ENCODE results near the gene ASPM. TPM values are rescaled to one million over a fixed set of nuclear protein-coding genes. Genes with fewer than 3 reads are reported as not detected.
"Not testable (repeated sequence)": the region's sequence is repeated elsewhere in the genome, so short reads cannot be mapped to it uniquely, and the experiment has no call there.

ASPM gene
- total RNA-seq, 1 experiment from 2014 or later = 41.9 TPM

GRCh38 chr1:197036861-197037260 lies 109.6 kb downstream of the ASPM start:
- Histone ChIP-seq H3K9me3 (no peaks in the 10 kb centered on the region), H3K27me3 (replicated peaks; ENCODE audit: control insufficient read depth, insufficient read depth, low read length) (no peaks in the 10 kb centered on the region), H3K4me1 (no peaks in the 10 kb centered on the region), H3K4me3 (ENCODE audit: low read depth, low read length) (no peak overlapping the region), H3K36me3 (ENCODE audit: control insufficient read depth, insufficient read depth, low read length) (no peaks in the 10 kb centered on the region)
- Mint-ChIP-seq H3K36me3 (ENCODE audit: insufficient read depth, unreplicated experiment) (no peaks in the 10 kb centered on the region), H3K4me1 (ENCODE audit: low read depth, unreplicated experiment) (no peaks in the 10 kb centered on the region), H3K4me3 (ENCODE audit: unreplicated experiment) (no peak overlapping the region), H3K27me3 (ENCODE audit: insufficient read depth, unreplicated experiment) (no peaks in the 10 kb centered on the region), H3K27ac (ENCODE audit: unreplicated experiment) (no peak overlapping the region), H3K9me3 (ENCODE audit: unreplicated experiment) (no peaks in the 10 kb centered on the region)
- no peak for DNase-seq
- POLR2A ChIA-PET = no interaction called here
- no peak for TF ChIP-seq CTCF (IDR thresholded peaks at IDR 0.05; ENCODE audit: insufficient read depth in 1 of 2, low read depth in 1 of 2, low read length in 1 of 2, severe bottlenecking in 1 of 2, unreplicated experiment in 1 of 2)
- CTCF ChIA-PET = no interaction called here
- no TSS peak for BruUV-seq (replicated peaks)
- intact Hi-C loops (cut with micrococcal nuclease; ENCODE audit: unreplicated experiment) = no loop called here

- H3K4me3 ChIP-seq (ENCODE audit: low read depth, low read length); H3K4me1 ChIP-seq; H3K27me3 ChIP-seq (replicated peaks; ENCODE audit: control insufficient read depth, insufficient read depth, low read length); POLR2A ChIA-PET; DNase-seq; CTCF ChIA-PET; BruUV-seq (replicated peaks); H3K4me1 Mint-ChIP-seq (ENCODE audit: low read depth, unreplicated experiment); H3K4me3 Mint-ChIP-seq (ENCODE audit: unreplicated experiment); H3K27me3 Mint-ChIP-seq (ENCODE audit: insufficient read depth, unreplicated experiment); H3K27ac Mint-ChIP-seq (ENCODE audit: unreplicated experiment); H3K9me3 Mint-ChIP-seq (ENCODE audit: unreplicated experiment); H3K36me3 Mint-ChIP-seq (ENCODE audit: insufficient read depth, unreplicated experiment); H3K9me3 ChIP-seq; H3K36me3 ChIP-seq (ENCODE audit: control insufficient read depth, insufficient read depth, low read length); intact Hi-C loops (cut with micrococcal nuclease; ENCODE audit: unreplicated experiment): not testable (repeated sequence)
These were observed 111.7 kb downstream of the ASPM start for GRCh38 chr1:197034631-197035339.

Other genes starting within 250 kb of the ASPM start
- not detected in 2 replicates for gene CFHR2, start 202.9 kb downstream of the ASPM start, total RNA-seq (2022)
- not detected in 2 replicates for gene CFHR5, start 169.1 kb downstream of the ASPM start, total RNA-seq (2022)
- gene F13B, start 79.4 kb downstream of the ASPM start, total RNA-seq (2022) = 0.39 TPM in 1 of 2 replicates, not detected in the other
- 7.2 and 7.9 TPM in 2 replicates for gene ZBTB41, start 54.6 kb upstream of the ASPM start, total RNA-seq (2022)
- gene CRB1, start 121.6 kb upstream of the ASPM start, total RNA-seq (2022) = not detected in 2 replicates

Data from Caco-2 (cell line).